Liver (tissue), 9 donors: Measurements from ENCODE around the gene GABBR2. TPM values are rescaled to one million over a fixed set of nuclear protein-coding genes. Genes with fewer than 3 reads are reported as not detected.

Experiments used
- DNase-seq: peaks from one replicate; pipeline ENCODE4 v3.0.0-alpha.2; 2017; ENCODE audit warnings: low spot score
- H3K27ac ChIP-seq, 2 donors: one replicate each; pipeline ENCODE4 v1.7.0; 2013; ENCODE audit warnings: inconsistent platforms in 2 of 2, low read length in 2 of 2, control low read depth in 1 of 2, low read depth in 1 of 2, mild to moderate bottlenecking in 1 of 2
- H3K27me3 ChIP-seq, 4 donors: one replicate each; pipeline versions ENCODE4 v1.6.1 to v1.7.0; 2013; ENCODE audit warnings: low read length in 3 of 4, inconsistent platforms in 1 of 4, mild to moderate bottlenecking in 1 of 4, moderate library complexity in 1 of 4; ENCODE audit not compliant: control insufficient read depth in 4 of 4, insufficient read depth in 4 of 4
- H3K36me3 ChIP-seq, 4 donors: one replicate each; pipeline versions ENCODE4 v1.6.1 to v1.7.0; 2013; ENCODE audit warnings: low read length in 3 of 4, mild to moderate bottlenecking in 3 of 4, low read depth in 1 of 4, moderate library complexity in 1 of 4; ENCODE audit not compliant: control insufficient read depth in 4 of 4, insufficient read depth in 3 of 4
- H3K4me1 ChIP-seq, 4 donors: one replicate each; pipeline versions ENCODE4 v1.6.1 to v1.7.0; 2013; ENCODE audit warnings: low read length in 3 of 4, mild to moderate bottlenecking in 3 of 4, moderate library complexity in 1 of 4; ENCODE audit not compliant: control insufficient read depth in 4 of 4, insufficient read depth in 4 of 4
- H3K4me3 ChIP-seq, 3 donors: one replicate each; pipeline versions ENCODE4 v1.6.1 to v1.7.0; 2013; ENCODE audit warnings: low read length in 3 of 3, control low read depth in 1 of 3, low read depth in 1 of 3, mild to moderate bottlenecking in 1 of 3
- H3K9ac ChIP-seq, 2 donors: one replicate each; pipeline ENCODE4 v1.7.0; 2013; ENCODE audit warnings: low read length in 2 of 2, mild to moderate bottlenecking in 2 of 2, moderate library complexity in 2 of 2, control low read depth in 1 of 2, low read depth in 1 of 2
- H3K9me3 ChIP-seq, 4 donors: one replicate each; pipeline versions ENCODE4 v1.6.1 to v1.7.0; 2013; ENCODE audit warnings: low read length in 3 of 4; ENCODE audit not compliant: control insufficient read depth in 4 of 4
- CTCF ChIP-seq: fragments of 150-350 bp; IDR thresholded peaks from 2 replicates; pipeline ENCODE4 v1.5.1; 2017; ENCODE audit warnings: improper control_type of control experiment, low read depth, low read length; ENCODE audit not compliant: missing input control
- FOXA1 ChIP-seq: IDR thresholded peaks from 2 replicates; pipeline ENCODE4 v1.6.1; 2016; ENCODE audit warnings: antibody characterized with exemption
- FOXA2 ChIP-seq: IDR thresholded peaks from 2 replicates; pipeline ENCODE4 v1.6.1; 2016; ENCODE audit warnings: antibody characterized with exemption
- GABPA ChIP-seq, 2 donors: IDR thresholded peaks in 1 of 2; conservative IDR thresholded peaks in 1 of 2; 2 replicates each; pipeline ENCODE4 v1.6.1; 2016; ENCODE audit warnings: antibody characterized with exemption in 2 of 2, mild to moderate bottlenecking in 1 of 2, moderate library complexity in 1 of 2
- HNF4A ChIP-seq, 2 donors: conservative IDR thresholded peaks; 2 replicates each; pipeline ENCODE4 v1.6.1; 2016; ENCODE audit warnings: antibody characterized with exemption in 2 of 2, mild to moderate bottlenecking in 2 of 2
- HNF4G ChIP-seq: IDR thresholded peaks from 2 replicates; pipeline ENCODE4 v1.6.1; 2016; ENCODE audit warnings: antibody characterized with exemption
- JUND ChIP-seq, 2 donors: IDR thresholded peaks; 2 replicates each; pipeline ENCODE4 v1.6.1; 2016; ENCODE audit warnings: antibody characterized with exemption in 2 of 2
- MAX ChIP-seq: IDR thresholded peaks from 2 replicates; pipeline ENCODE4 v1.6.1; 2016; ENCODE audit warnings: antibody characterized with exemption
- NR2F2 ChIP-seq: IDR thresholded peaks from 2 replicates; pipeline ENCODE4 v1.6.1; 2016; ENCODE audit warnings: antibody characterized with exemption
- RAD21 ChIP-seq, 2 donors: IDR thresholded peaks; 2 replicates each; pipeline ENCODE4 v1.6.1; 2016; ENCODE audit warnings: antibody characterized with exemption in 2 of 2, mild to moderate bottlenecking in 2 of 2
- REST ChIP-seq: IDR thresholded peaks from 2 replicates; pipeline ENCODE4 v1.6.1; 2016; ENCODE audit warnings: antibody characterized with exemption, mild to moderate bottlenecking
- RXRA ChIP-seq, 2 donors: IDR thresholded peaks; 2 replicates each; pipeline ENCODE4 v1.6.1; 2017 to 2018; ENCODE audit warnings: antibody characterized with exemption in 2 of 2, mild to moderate bottlenecking in 1 of 2
- SP1 ChIP-seq: IDR thresholded peaks from 2 replicates; pipeline ENCODE4 v1.6.1; 2018; ENCODE audit warnings: antibody characterized with exemption, mild to moderate bottlenecking
- TAF1 ChIP-seq: conservative IDR thresholded peaks from 2 replicates; pipeline ENCODE4 v1.6.1; 2016; ENCODE audit warnings: antibody characterized with exemption, mild to moderate bottlenecking
- YY1 ChIP-seq: IDR thresholded peaks from 2 replicates; pipeline ENCODE4 v1.6.1; 2016; ENCODE audit warnings: antibody characterized with exemption, mild to moderate bottlenecking
- ZBTB33 ChIP-seq: IDR thresholded peaks from 2 replicates; pipeline ENCODE4 v1.6.1; 2016; ENCODE audit warnings: antibody characterized with exemption
- WGBS: extraction: QIAGEN DNeasy Blood & Tissue Kit; methylation state at CpG from one replicate; pipeline ENCODE4 v1.1.7; 2013; 5-methylcytosine and 5-hydroxymethylcytosine counted together
- polyA plus RNA-seq, 2 donors: library from polyadenylated mRNA; stranded (reverse) in 1 of 2; unstranded in 1 of 2; fragments of 200-250 nt in 1 of 2; fragments of >200 nt in 1 of 2; fragmentation: Nextera tagmentation in 1 of 2; extraction: Ambion mirVana in 1 of 2; gene quantifications; one replicate each; pipeline versions ENCODE4 v1.2.1 to v1.2.3, GENCODE V29; 2013 to 2015
- total RNA-seq, 2 donors: library from RNA; depleted of rRNA; stranded (reverse); fragments of >200 nt; gene quantifications; one replicate each; pipeline ENCODE4 v1.2.3, GENCODE V29; 2014
- donor health status: healthy.
- donor health status: healthy.
- donor health status: healthy.
- donor health status: healthy.
- donor health status: healthy.

The GABBR2 gene
- total and polyA plus RNA-seq, 4 donors, result 0.03 to 0.23 (median 0.08) TPM; not detected in 1

- Histone ChIP-seq H3K9me3 (no peaks in the 10 kb centered on the region), H3K27ac (no peak overlapping the region), H3K4me3 (no peak overlapping the region), H3K27me3 (no peaks in the 10 kb centered on the region), H3K36me3 (no peaks in the 10 kb centered on the region), H3K4me1 (no peaks in the 10 kb centered on the region), H3K9ac (no peak overlapping the region)
- TF ChIP-seq JUND (IDR thresholded peaks at IDR 0.05), result no peak
- no peak for TF ChIP-seq RAD21 (IDR thresholded peaks at IDR 0.05)
- no peak for TF ChIP-seq NR2F2
- no peak for TF ChIP-seq CTCF
- TF ChIP-seq HNF4G, result no peak
- no peak for TF ChIP-seq REST
- no peak for TF ChIP-seq MAX
- no peak for TF ChIP-seq YY1
- no peak for TF ChIP-seq FOXA2
- TF ChIP-seq HNF4A (conservative IDR thresholded peaks at IDR 0.05), result no peak
- TF ChIP-seq GABPA (IDR thresholded peaks at IDR 0.05 in 1 of 2, conservative IDR thresholded peaks at IDR 0.05 in 1 of 2), result no peak
- TF ChIP-seq ZBTB33, result no peak
- TF ChIP-seq RXRA (IDR thresholded peaks at IDR 0.05), result no peak
- WGBS, result 87% methylated on average over 1 of the region's 1 CpG
- DNase-seq, result no peak
These were observed 445.7 kb downstream of the GABBR2 start for GRCh38 chr9:98263080-98263479.

GRCh38 chr9:98262056-98262455, 446.7 kb downstream of the GABBR2 start:
- H3K4me3 ChIP-seq, result no peak overlapping the region
- no peak for DNase-seq
- H3K9ac ChIP-seq, result no peak overlapping the region
- no peaks in the 10 kb centered on the region for H3K9me3 ChIP-seq
- 95% methylated on average over 3 of the region's 3 CpGs for WGBS
- no peaks in the 10 kb centered on the region for H3K4me1 ChIP-seq
- no peaks in the 10 kb centered on the region for H3K36me3 ChIP-seq
- H3K27ac ChIP-seq, result no peak overlapping the region
- no peaks in the 10 kb centered on the region for H3K27me3 ChIP-seq
- TF ChIP-seq FOXA1 (no peak), YY1 (no peak), RAD21 (IDR thresholded peaks at IDR 0.05) (no peak), TAF1 (no peak), CTCF (no peak), HNF4A (conservative IDR thresholded peaks at IDR 0.05) (no peak), GABPA (IDR thresholded peaks at IDR 0.05 in 1 of 2, conservative IDR thresholded peaks at IDR 0.05 in 1 of 2) (no peak), SP1 (no peak), FOXA2 (no peak), JUND (IDR thresholded peaks at IDR 0.05) (no peak), NR2F2 (no peak), ZBTB33 (no peak), REST (no peak)
